GM23248 (cell line): ENCODE measurements around the gene ZNF813. TPM values are rescaled to one million over a fixed set of nuclear protein-coding genes. Genes with fewer than 3 reads are reported as not detected.
"Not testable (repeated sequence)": the region's sequence is repeated elsewhere in the genome, so short reads cannot be mapped to it uniquely, and the experiment has no call there.

ENCODE experiments used
- DNase-seq: peaks from one replicate; pipeline ENCODE4 v3.0.0-alpha.2; 2015
- H2AFZ ChIP-seq: fragments of 200-600 bp; sonication (generic); 2 replicates; pipeline ENCODE4 v1.6.1; 2016; ENCODE audit warnings: antibody characterized with exemption
- H3F3A ChIP-seq: fragments of 200-600 bp; sonication (generic); 2 replicates; pipeline ENCODE4 v1.6.1; 2016; ENCODE audit warnings: mild to moderate bottlenecking, antibody characterized with exemption, mixed run types; ENCODE audit not compliant: insufficient read depth
- H3K27ac ChIP-seq: fragments of 200-600 bp; sonication (generic); 2 replicates; pipeline ENCODE4 v1.5.1; 2016; ENCODE audit warnings: mild to moderate bottlenecking
- H3K27me3 ChIP-seq: fragments of 200-600 bp; sonication (generic); replicated peaks from 2 replicates; pipeline ENCODE4 v1.6.1; 2016; ENCODE audit warnings: mild to moderate bottlenecking; ENCODE audit not compliant: insufficient read depth
- H3K36me3 ChIP-seq: fragments of 200-600 bp; sonication (generic); 2 replicates; pipeline ENCODE4 v1.6.1; 2016; ENCODE audit warnings: low read depth, mild to moderate bottlenecking
- H3K4me1 ChIP-seq: fragments of 200-600 bp; sonication (generic); 2 replicates; pipeline ENCODE4 v1.6.1; 2016; ENCODE audit warnings: mild to moderate bottlenecking; ENCODE audit not compliant: insufficient read depth
- H3K4me2 ChIP-seq: fragments of 200-600 bp; sonication (generic); one replicate; pipeline ENCODE4 v1.6.1; 2016; ENCODE audit warnings: mild to moderate bottlenecking; ENCODE audit not compliant: unreplicated experiment
- H3K4me3 ChIP-seq: fragments of 200-600 bp; sonication (generic); 2 replicates; pipeline ENCODE4 v1.5.1; 2016; ENCODE audit warnings: mild to moderate bottlenecking
- H3K79me2 ChIP-seq: fragments of 200-600 bp; sonication (generic); 2 replicates; pipeline ENCODE4 v1.6.1; 2016; ENCODE audit warnings: mild to moderate bottlenecking; ENCODE audit not compliant: insufficient read depth
- H3K9ac ChIP-seq: fragments of 200-600 bp; sonication (generic); 2 replicates; pipeline ENCODE4 v1.6.1; 2016; ENCODE audit warnings: mild to moderate bottlenecking
- H3K9me2 ChIP-seq: fragments of 200-600 bp; sonication (generic); 2 replicates; pipeline ENCODE4 v1.6.1; 2016; ENCODE audit warnings: mixed run types, mild to moderate bottlenecking, moderate library complexity; ENCODE audit not compliant: insufficient read depth
- H3K9me3 ChIP-seq: fragments of 200-600 bp; sonication (generic); one replicate; pipeline ENCODE4 v1.6.1; 2017; ENCODE audit warnings: low read depth
- H4K20me1 ChIP-seq: fragments of 200-600 bp; sonication (generic); 2 replicates; pipeline ENCODE4 v1.6.0; 2016; ENCODE audit not compliant: insufficient read depth
- EZH2 ChIP-seq: fragments of 200-600 bp; sonication (generic); IDR thresholded peaks from 2 replicates; pipeline ENCODE4 v1.6.1; 2018; ENCODE audit warnings: antibody characterized with exemption, mild to moderate bottlenecking; ENCODE audit not compliant: insufficient read depth, poor library complexity, severe bottlenecking
- EZH2phosphoT487 ChIP-seq: fragments of 200-600 bp; sonication (generic); IDR thresholded peaks from 2 replicates; pipeline ENCODE4 v1.6.1; 2018; ENCODE audit warnings: antibody characterized with exemption, moderate library complexity, mild to moderate bottlenecking, low read depth; ENCODE audit not compliant: insufficient read depth
- WGBS, 2 experiments: methylation state at CpG; one replicate each; pipeline ENCODE4 v1.1.6; 2015 to 2017; ENCODE audit warnings: low lambda C conversion rate in 2 of 2, low coverage in 1 of 2; ENCODE audit errors: missing lambda C conversion rate in 2 of 2; 5-methylcytosine and 5-hydroxymethylcytosine counted together
- in situ Hi-C: fragments of 300-500 bp; cut with MboI; formaldehyde crosslinking; loops from 2 replicates; pipeline ENCODE4 v1.15.0; 2020
- polyA plus RNA-seq: library from polyadenylated mRNA; unstranded; fragments of >200 nt; fragmentation: Nextera tagmentation; extraction: Ambion mirVana; gene quantifications from 2 replicates; pipeline ENCODE4 v1.2.1, GENCODE V29; 2016
- total RNA-seq: library from RNA; depleted of rRNA; stranded (reverse); fragments of >200 nt; shearing (Covaris generic); gene quantifications from 2 replicates; pipeline ENCODE4 v1.2.3, GENCODE V29; 2014

Gene ZNF813
- total and polyA plus RNA-seq, 2 experiments from 2014 or later, result 1.0 to 2.7 TPM

DNA sequence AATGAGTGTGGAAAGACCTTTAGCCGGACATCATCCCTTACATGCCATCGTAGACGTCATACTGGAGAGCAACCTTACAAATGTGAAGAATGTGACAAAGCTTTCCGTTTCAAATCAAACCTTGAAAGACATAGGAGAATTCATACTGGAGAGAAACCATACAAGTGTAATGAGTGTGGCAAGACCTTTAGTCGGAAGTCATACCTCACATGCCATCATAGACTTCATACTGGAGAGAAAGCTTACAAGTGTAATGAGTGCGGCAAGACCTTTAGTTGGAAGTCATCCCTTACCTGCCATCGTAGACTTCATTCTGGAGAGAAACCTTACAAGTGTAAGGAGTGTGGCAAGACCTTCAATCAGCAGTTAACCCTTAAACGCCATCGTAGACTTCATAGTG lies 11.7 kb upstream of the ZNF813 start:
- no peak for DNase-seq
- no peak overlapping the region for H2AFZ ChIP-seq
- no peak overlapping the region for H3K4me2 ChIP-seq
- no peaks in the 10 kb centered on the region for H3K27me3 ChIP-seq
- H3K4me3 ChIP-seq, result no peak overlapping the region
- H3K9me2 ChIP-seq, result no peaks in the 10 kb centered on the region
- 92 to 94% methylated on average over 9 of the region's 9 CpGs for WGBS, 2 experiments
- no peak overlapping the region for H3K27ac ChIP-seq
- H3K9me3 ChIP-seq, result no peaks in the 10 kb centered on the region
- no peak overlapping the region for H3K9ac ChIP-seq
- no peaks in the 10 kb centered on the region for H3K4me1 ChIP-seq
- no peaks in the 10 kb centered on the region for H3F3A ChIP-seq
- H3K36me3 ChIP-seq, result peaks cover 72% of the 10 kb centered on the region
- TF ChIP-seq EZH2 (no peak), EZH2phosphoT487 (no peak)
- no peaks in the 10 kb centered on the region for H3K79me2 ChIP-seq
- in situ Hi-C loops, result no loop called here
- H4K20me1 ChIP-seq, result no peaks in the 10 kb centered on the region

DNA sequence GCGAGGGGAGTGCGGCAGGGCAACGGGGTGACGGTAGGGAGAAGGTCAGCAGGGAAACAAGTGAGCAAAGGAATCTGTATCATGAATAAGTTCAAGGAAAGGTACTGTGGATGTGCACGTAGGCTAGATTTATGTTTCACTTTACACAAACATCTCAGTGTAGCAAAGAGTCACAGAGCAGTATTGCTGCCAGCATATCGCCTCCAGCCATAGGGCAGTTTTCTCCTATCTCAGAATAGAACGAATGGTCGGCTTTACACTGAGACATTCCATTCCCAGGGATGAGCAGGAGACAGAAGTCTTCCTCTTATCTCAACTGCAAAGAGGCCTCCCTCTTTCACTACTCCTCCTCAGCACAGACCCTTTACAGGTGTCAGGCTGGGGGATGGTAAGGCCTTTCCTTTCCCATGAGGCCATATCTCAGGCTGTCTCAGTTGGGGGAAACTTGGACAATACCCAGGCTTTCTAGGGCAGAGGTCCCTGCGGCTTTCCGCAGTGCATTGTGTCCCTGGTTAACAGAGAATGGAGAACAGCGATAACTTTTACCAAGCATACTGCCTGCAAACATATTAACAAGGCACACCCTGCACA lies 7.3 kb upstream of the ZNF813 start:
- 88 to 89% methylated on average over 11 of the region's 11 CpGs for WGBS, 2 experiments
- H3K27ac ChIP-seq, H3K9me3 ChIP-seq, DNase-seq, H4K20me1 ChIP-seq, H3K4me1 ChIP-seq, H2AFZ ChIP-seq, H3K4me2 ChIP-seq, in situ Hi-C loops, H3K4me3 ChIP-seq, H3K9me2 ChIP-seq, H3F3A ChIP-seq, H3K79me2 ChIP-seq, H3K27me3 ChIP-seq, H3K9ac ChIP-seq: not testable (repeated sequence)
- H3K36me3 ChIP-seq, result peaks cover 33% of the 10 kb centered on the region

DNA sequence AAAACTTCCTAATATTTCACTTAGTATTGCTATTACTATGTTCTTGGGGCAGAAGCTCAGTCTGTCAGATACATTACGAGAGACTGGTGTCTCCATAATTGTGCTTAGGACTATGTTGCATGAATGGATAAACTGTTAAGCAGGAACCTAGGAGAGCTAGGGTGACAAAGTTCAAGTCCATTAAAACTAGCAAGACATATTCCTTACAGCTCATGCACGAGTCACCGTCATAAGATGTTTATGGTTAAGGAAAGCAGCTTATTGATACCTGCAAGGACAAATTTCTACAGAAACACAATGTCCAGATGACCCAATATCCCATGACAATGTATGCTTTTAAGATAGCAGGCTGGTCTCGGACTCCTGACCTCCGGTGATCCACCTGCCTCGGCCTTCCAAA lies 5.7 kb upstream of the ZNF813 start:
- H3K27me3 ChIP-seq, result no peaks in the 10 kb centered on the region
- no peaks in the 10 kb centered on the region for H3K9me2 ChIP-seq
- H3K4me2 ChIP-seq, result no peak overlapping the region
- H3K9me3 ChIP-seq, result no peaks in the 10 kb centered on the region
- no peaks in the 10 kb centered on the region for H3K79me2 ChIP-seq
- no peaks in the 10 kb centered on the region for H4K20me1 ChIP-seq
- TF ChIP-seq EZH2, result no peak
- TF ChIP-seq EZH2phosphoT487, result no peak
- no peak overlapping the region for H3K27ac ChIP-seq
- in situ Hi-C loops, result no loop called here
- 93% methylated on average over 6 of the region's 6 CpGs for WGBS, 2 experiments
- no peak overlapping the region for H2AFZ ChIP-seq
- H3F3A ChIP-seq, result no peaks in the 10 kb centered on the region
- DNase-seq, result no peak
- no peak overlapping the region for H3K9ac ChIP-seq
- H3K36me3 ChIP-seq, result peaks cover 17% of the 10 kb centered on the region; the same call in 1 of the 2 replicates
- H3K4me1 ChIP-seq, result no peaks in the 10 kb centered on the region; the same call in 1 of the 2 replicates
- H3K4me3 ChIP-seq, result no peak overlapping the region

DNA sequence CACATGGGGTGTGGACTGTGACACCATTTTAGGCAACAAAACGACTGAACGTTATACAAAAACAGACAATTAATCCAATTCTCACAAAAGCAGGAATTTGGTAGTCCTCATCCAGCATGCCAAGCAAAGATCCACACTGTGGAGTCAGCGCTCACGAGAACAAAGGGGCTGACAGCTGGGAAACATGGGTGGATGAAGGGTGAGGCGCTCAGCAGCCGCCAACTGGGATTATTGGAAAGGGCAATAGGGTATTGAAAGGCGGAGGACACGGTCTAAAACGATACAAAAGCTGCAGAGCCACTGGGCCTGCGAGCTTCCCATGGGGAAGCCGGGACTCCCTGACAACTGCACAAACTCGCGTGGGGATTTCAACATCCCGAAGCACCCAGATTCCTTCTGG lies 4.7 kb upstream of the ZNF813 start:
- TF ChIP-seq EZH2 (no peak), EZH2phosphoT487 (no peak)
- Histone ChIP-seq H3F3A (no peaks in the 10 kb centered on the region), H3K9ac (no peak overlapping the region), H3K4me1 (no peaks in the 10 kb centered on the region; the same call in 1 of the 2 replicates), H3K4me2 (no peak overlapping the region), H4K20me1 (no peaks in the 10 kb centered on the region), H3K27me3 (no peaks in the 10 kb centered on the region), H3K9me2 (no peaks in the 10 kb centered on the region), H3K36me3 (peaks cover 7% of the 10 kb centered on the region; the same call in 1 of the 2 replicates), H3K9me3 (no peaks in the 10 kb centered on the region), H3K27ac (no peak overlapping the region), H3K4me3 (no peak overlapping the region), H3K79me2 (no peaks in the 10 kb centered on the region), H2AFZ (no peak overlapping the region)
- in situ Hi-C loops, result no loop called here
- 71 to 79% methylated on average over 14 of the region's 14 CpGs for WGBS, 2 experiments
- no peak for DNase-seq

DNA sequence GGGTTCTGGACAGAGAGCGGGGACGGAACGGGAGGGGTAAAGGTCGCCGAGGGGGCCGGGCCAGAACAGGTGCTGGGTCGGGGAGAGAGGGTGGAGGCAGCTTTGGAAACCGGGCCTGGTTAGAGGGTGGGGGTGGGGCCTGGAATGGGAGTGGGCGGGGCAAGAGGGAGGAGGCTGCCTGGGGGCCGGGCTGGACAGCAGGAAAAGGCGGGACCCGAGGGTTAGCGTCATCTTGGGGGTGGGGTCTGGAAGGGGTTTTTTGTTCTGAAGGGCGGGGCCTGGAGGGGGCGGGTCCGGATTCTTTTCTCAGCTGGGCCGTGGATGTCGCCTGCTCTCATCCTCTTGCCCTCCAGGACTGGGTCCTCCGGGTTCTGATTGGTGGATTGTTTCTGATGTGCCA lies 4.3 kb upstream of the ZNF813 start:
- H3K36me3 ChIP-seq, result 0 out of 2 replicates have a peak, but pooled peaks cover 4% of the 10 kb centered on the region
- no peak overlapping the region for H3K4me3 ChIP-seq
- no peaks in the 10 kb centered on the region for H3K9me3 ChIP-seq
- H3K27me3 ChIP-seq, result no peaks in the 10 kb centered on the region
- no peak overlapping the region for H3K27ac ChIP-seq
- in situ Hi-C loops, result no loop called here
- H3K79me2 ChIP-seq, result no peaks in the 10 kb centered on the region
- DNase-seq, result peak; percentile 40
- TF ChIP-seq EZH2phosphoT487, result no peak
- TF ChIP-seq EZH2, result no peak
- no peaks in the 10 kb centered on the region for H3F3A ChIP-seq
- H3K9ac ChIP-seq, result no peak overlapping the region
- H4K20me1 ChIP-seq, result no peaks in the 10 kb centered on the region
- no peak overlapping the region for H2AFZ ChIP-seq
- no peaks in the 10 kb centered on the region for H3K9me2 ChIP-seq
- H3K4me1 ChIP-seq, result no peaks in the 10 kb centered on the region; the same call in 1 of the 2 replicates
- H3K4me2 ChIP-seq, result no peak overlapping the region
- WGBS, 2 experiments, result 15 to 29% methylated on average over 10 to 19 of the region's 19 CpGs
